Esophagus (tissue), 2 donors: Measurements from ENCODE around the gene KLHL25. TPM values are rescaled to one million over a fixed set of nuclear protein-coding genes. Genes with fewer than 3 reads are reported as not detected.

Experiments
- H3K27ac ChIP-seq, 2 donors: one replicate each; pipeline ENCODE4 v1.5.1; 2013; ENCODE audit warnings: low read depth in 2 of 2, mild to moderate bottlenecking in 2 of 2, inconsistent platforms in 1 of 2, low read length in 1 of 2, moderate library complexity in 1 of 2
- H3K27me3 ChIP-seq, 2 donors: one replicate each; pipeline ENCODE4 v1.6.1; 2013; ENCODE audit warnings: low read length in 2 of 2, control low read depth in 1 of 2, mild to moderate bottlenecking in 1 of 2; ENCODE audit not compliant: insufficient read depth in 2 of 2, control insufficient read depth in 1 of 2
- H3K36me3 ChIP-seq, 2 donors: one replicate each; pipeline ENCODE4 v1.6.1; 2013; ENCODE audit warnings: low read length in 1 of 2; ENCODE audit not compliant: control insufficient read depth in 2 of 2, insufficient read depth in 2 of 2
- H3K4me1 ChIP-seq, 2 donors: one replicate each; pipeline ENCODE4 v1.6.1; 2013; ENCODE audit warnings: low read length in 1 of 2; ENCODE audit not compliant: control insufficient read depth in 2 of 2, insufficient read depth in 2 of 2
- H3K4me3 ChIP-seq, 2 donors: one replicate each; pipeline ENCODE4 v1.5.1; 2013; ENCODE audit warnings: low read length in 2 of 2, mild to moderate bottlenecking in 2 of 2, low read depth in 1 of 2, moderate library complexity in 1 of 2
- H3K9me3 ChIP-seq, 2 donors: one replicate each; pipeline ENCODE4 v1.6.1; 2013; ENCODE audit warnings: mild to moderate bottlenecking in 2 of 2, low read depth in 1 of 2, low read length in 1 of 2, moderate library complexity in 1 of 2; ENCODE audit not compliant: control insufficient read depth in 2 of 2, insufficient read depth in 1 of 2
- WGBS, 2 donors: extraction: QIAGEN DNeasy Blood & Tissue Kit; methylation state at CpG; one replicate each; pipeline ENCODE4 v1.1.7; 2013; 5-methylcytosine and 5-hydroxymethylcytosine counted together
- polyA plus RNA-seq, 2 donors: library from polyadenylated mRNA; stranded (reverse); fragments of 200-250 nt; gene quantifications; one replicate each; pipeline ENCODE4 v1.2.3, GENCODE V29; 2013
- donor health status: healthy with polysubstance abuse.
- donor health status: Bipolar disorder and iron deficiency.

The KLHL25 gene
- polyA plus RNA-seq, 2 donors: 4.2 to 4.5 TPM

GRCh38 chr15:85744579-85744978, 50.1 kb downstream of the KLHL25 start:
- Histone ChIP-seq H3K36me3 (peaks cover 12 to 54% of the 10 kb centered on the region in 2 donors), H3K4me3 (no peak overlapping the region)

GRCh38 chr15:85743392-85744055, 51.2 kb downstream of the KLHL25 start:
- H3K9me3 ChIP-seq: no peaks in the 10 kb centered on the region
- peaks cover 14 to 50% of the 10 kb centered on the region in 2 donors for H3K36me3 ChIP-seq
- no peak overlapping the region for H3K27ac ChIP-seq
- no peak overlapping the region for H3K4me3 ChIP-seq
- no peaks in the 10 kb centered on the region for H3K27me3 ChIP-seq
- WGBS, 2 donors: 74 to 79% methylated on average over 14 of the region's 14 CpGs
- H3K4me1 ChIP-seq: peaks cover 0 to under 1% of the 10 kb centered on the region in 2 donors

More at GRCh38 chr15:85744579-85744978, 50.1 kb downstream of the KLHL25 start:
- WGBS, 2 donors: 92 to 94% methylated on average over 10 of the region's 10 CpGs
- Histone ChIP-seq H3K27ac (no peak overlapping the region), H3K9me3 (no peaks in the 10 kb centered on the region), H3K27me3 (no peaks in the 10 kb centered on the region), H3K4me1 (peaks cover 0 to 3% of the 10 kb centered on the region in 2 donors)

- Histone ChIP-seq H3K4me1 (no peaks in the 10 kb centered on the region), H3K36me3 (peaks cover 16 to 46% of the 10 kb centered on the region in 2 donors), H3K27me3 (no peaks in the 10 kb centered on the region), H3K4me3 (no peak overlapping the region), H3K27ac (no peak overlapping the region), H3K9me3 (no peaks in the 10 kb centered on the region)
- WGBS, 2 donors: 57 to 60% methylated on average over 8 of the region's 8 CpGs
These were observed 52.4 kb downstream of the KLHL25 start for GRCh38 chr15:85742186-85742821.

- Histone ChIP-seq H3K27ac (no peak overlapping the region), H3K27me3 (no peaks in the 10 kb centered on the region), H3K4me1 (no peaks in the 10 kb centered on the region), H3K9me3 (no peaks in the 10 kb centered on the region), H3K4me3 (no peak overlapping the region), H3K36me3 (peaks cover 16 to 44% of the 10 kb centered on the region in 2 donors)
- WGBS, 2 donors: 91 to 95% methylated on average over 11 of the region's 11 CpGs
These were observed 53.1 kb downstream of the KLHL25 start for GRCh38 chr15:85741662-85742061.

GRCh38 chr15:85741021-85741421, 53.7 kb downstream of the KLHL25 start:
- Histone ChIP-seq H3K36me3 (peaks cover 19 to 47% of the 10 kb centered on the region in 2 donors), H3K27ac (no peak overlapping the region), H3K9me3 (no peaks in the 10 kb centered on the region), H3K4me1 (no peaks in the 10 kb centered on the region), H3K4me3 (no peak overlapping the region), H3K27me3 (no peaks in the 10 kb centered on the region)
- WGBS, 2 donors: 95% methylated on average over 20 of the region's 20 CpGs

GRCh38 chr15:85737061-85737460, 57.7 kb downstream of the KLHL25 start:
- Histone ChIP-seq H3K27ac (no peak overlapping the region), H3K4me1 (no peaks in the 10 kb centered on the region), H3K4me3 (no peak overlapping the region), H3K36me3 (peaks cover 14 to 28% of the 10 kb centered on the region in 2 donors), H3K27me3 (no peaks in the 10 kb centered on the region), H3K9me3 (no peaks in the 10 kb centered on the region)
- WGBS, 2 donors: 93 to 96% methylated on average over 6 of the region's 6 CpGs

GRCh38 chr15:85733416-85733815, 61.3 kb downstream of the KLHL25 start:
- Histone ChIP-seq H3K9me3 (no peaks in the 10 kb centered on the region), H3K4me1 (no peaks in the 10 kb centered on the region), H3K4me3 (no peak overlapping the region), H3K27ac (no peak overlapping the region), H3K27me3 (no peaks in the 10 kb centered on the region), H3K36me3 (peaks cover 5 to 15% of the 10 kb centered on the region in 2 donors)

GRCh38 chr15:85730001-85730820, 64.5 kb downstream of the KLHL25 start:
- WGBS, 2 donors: 30 to 36% methylated on average over 5 of the region's 5 CpGs
- no peaks in the 10 kb centered on the region for H3K9me3 ChIP-seq
- H3K4me1 ChIP-seq: no peaks in the 10 kb centered on the region
- H3K27ac ChIP-seq: no peak overlapping the region
- H3K4me3 ChIP-seq: no peak overlapping the region
- no peaks in the 10 kb centered on the region for H3K27me3 ChIP-seq
- peaks cover 2 to 12% of the 10 kb centered on the region in 2 donors for H3K36me3 ChIP-seq

- 60 to 70% methylated on average over 2 of the region's 2 CpGs for WGBS, 2 donors
- H3K36me3 ChIP-seq: peaks cover 7 to 22% of the 10 kb centered on the region in 2 donors
- no peaks in the 10 kb centered on the region for H3K4me1 ChIP-seq
These were observed 67.7 kb downstream of the KLHL25 start for GRCh38 chr15:85727068-85727467.

More at GRCh38 chr15:85727068-85727467, 67.7 kb downstream of the KLHL25 start:
- H3K9me3 ChIP-seq: no peaks in the 10 kb centered on the region
- H3K27me3 ChIP-seq: no peaks in the 10 kb centered on the region
- H3K27ac ChIP-seq: peak overlapping the region; percentile 36 to 65
- H3K4me3 ChIP-seq: no peak overlapping the region
